Activated CD8-positive, alpha-beta memory T cell treated with anti-CD3 and anti-CD28 coated beads, Interleukin-2, amount 10 ng/mL, durations not matched to agents 7 days and 5 days (primary cell): ENCODE data around the gene MS4A7. TPM values are rescaled to one million over a fixed set of nuclear protein-coding genes. Genes with fewer than 3 reads are reported as not detected.

Experiments used
- total RNA-seq, 2 experiments: library from RNA; stranded (reverse); gene quantifications; one replicate each; pipeline ENCODE4 v1.2.3, GENCODE V29; 2021

Gene MS4A7
- total RNA-seq, 2 experiments from 2014 or later: not detected

Other genes with a start within 250 kb of the MS4A7 start
- gene MS4A6A, start 195.4 kb upstream of the MS4A7 start, total RNA-seq: not detected
- not detected for gene MS4A4E, start 135.4 kb upstream of the MS4A7 start, total RNA-seq
- not detected for gene MS4A4A, start 97.9 kb upstream of the MS4A7 start, total RNA-seq
- gene MS4A6E, start 51.3 kb upstream of the MS4A7 start, total RNA-seq: not detected
- not detected for gene MS4A14, start 17.9 kb downstream of the MS4A7 start, total RNA-seq
- not detected for gene MS4A5, start 51.0 kb downstream of the MS4A7 start, total RNA-seq
- not detected for gene MS4A1, start 77.3 kb downstream of the MS4A7 start, total RNA-seq
- not detected for gene MS4A12, start 114.2 kb downstream of the MS4A7 start, total RNA-seq
- not detected for gene MS4A13, start 136.9 kb downstream of the MS4A7 start, total RNA-seq